HepG2 (cell line): ENCODE data around the gene EPB41L1. TPM values are rescaled to one million over a fixed set of nuclear protein-coding genes. Genes with fewer than 3 reads are reported as not detected.
A peak's percentile ranks its signal among the peaks of the same experiment; 100 is the strongest.

ENCODE experiments used
- AKNA ChIP-seq: sonication (generic); formaldehyde crosslinking; IDR thresholded peaks from 2 replicates; pipeline ENCODE4 v1.4.0; 2020; ENCODE audit warnings: missing genetic modification reagents, borderline replicate concordance
- CAMTA2 ChIP-seq: sonication (generic); formaldehyde crosslinking; IDR thresholded peaks from 2 replicates; pipeline ENCODE4 v1.4.0; 2020; ENCODE audit warnings: mild to moderate bottlenecking, missing genetic modification reagents, borderline replicate concordance
- FOXM1 ChIP-seq: sonication (generic); formaldehyde crosslinking; IDR thresholded peaks from 2 replicates; pipeline ENCODE4 v1.5.0; 2020; ENCODE audit warnings: missing genetic modification reagents
- FOXO4 ChIP-seq: sonication (generic); formaldehyde crosslinking; conservative IDR thresholded peaks from 2 replicates; pipeline ENCODE4 v1.8.1; 2023; ENCODE audit warnings: missing genetic modification reagents
- GATA4 ChIP-seq: sonication (generic); IDR thresholded peaks from 2 replicates; pipeline ENCODE4 v1.6.1; 2016; ENCODE audit warnings: antibody characterized with exemption, low read depth, borderline replicate concordance
- NFRKB ChIP-seq: fragments of 450-650 bp; IDR thresholded peaks from 2 replicates; pipeline ENCODE4 v1.6.1; 2017
- NKX3-1 ChIP-seq: sonication (generic); formaldehyde crosslinking; IDR thresholded peaks from 2 replicates; pipeline ENCODE4 v1.5.0; 2020; ENCODE audit warnings: missing genetic modification reagents
- SMC3 ChIP-seq: IDR thresholded peaks from 2 replicates; pipeline ENCODE4 v1.6.1; 2011; ENCODE audit warnings: low read length, improper control_type of control experiment
- SP140L ChIP-seq: sonication (generic); formaldehyde crosslinking; IDR thresholded peaks from 2 replicates; pipeline ENCODE4 v1.4.0; 2020; ENCODE audit warnings: missing genetic modification reagents, borderline replicate concordance
- TFAP4 ChIP-seq: sonication (generic); IDR thresholded peaks from 2 replicates; pipeline ENCODE4 v1.6.1; 2016; ENCODE audit warnings: low read depth, borderline replicate concordance
- TFE3 ChIP-seq: IDR thresholded peaks from 2 replicates; pipeline ENCODE4 v1.6.1; 2016
- ZNF33A ChIP-seq: sonication (generic); formaldehyde crosslinking; IDR thresholded peaks from 2 replicates; pipeline ENCODE4 v1.5.1; 2020; ENCODE audit warnings: missing genetic modification reagents, mild to moderate bottlenecking, moderate library complexity, borderline replicate concordance
- ZNF775 ChIP-seq: sonication (generic); formaldehyde crosslinking; IDR thresholded peaks from 2 replicates; pipeline ENCODE4 v1.4.0; 2020; ENCODE audit warnings: missing genetic modification reagents, mild to moderate bottlenecking, moderate library complexity, borderline replicate concordance
- polyA plus RNA-seq, 8 experiments: library from polyadenylated mRNA; depleted of rRNA in 3 of 8; stranded (reverse) in 7 of 8; unstranded in 1 of 8; fragments of >200 nt; fragmentation: Illumina TruSeq in 4 of 8; extraction: Trizol in 4 of 8; gene quantifications; 2 replicates each; pipeline versions ENCODE4 v1.2.1 to v1.2.3, GENCODE V29; 2011 to 2016; ENCODE audit warnings: low read depth in 4 of 8, missing spikeins in 1 of 8, mixed read lengths in 1 of 8; ENCODE audit not compliant: insufficient read depth in 1 of 8
- total RNA-seq, 5 experiments: library from RNA; depleted of rRNA; stranded (reverse); fragments of >200 nt; fragmentation: Illumina TruSeq; extraction: Trizol; gene quantifications; 2 replicates each; pipeline ENCODE4 v1.2.3, GENCODE V29; 2016; ENCODE audit warnings: low read depth in 1 of 5
- TF ChIP-seq, protein P1 (sequence below): IDR thresholded peaks from 2 replicates; pipeline ENCODE4 v1.6.1; 2016; ENCODE audit warnings: low read depth, borderline replicate concordance
- TF ChIP-seq, protein P2 (sequence below): sonication (generic); formaldehyde crosslinking; IDR thresholded peaks from 2 replicates; pipeline ENCODE4 v1.4.0; 2020; ENCODE audit warnings: missing genetic modification reagents

The EPB41L1 gene
- total and polyA plus RNA-seq, 2 of the 13 experiments (the other 11 are each of a cell fraction or from before 2014, with no cell fraction given), result 16.7 to 39.0 TPM

- TF ChIP-seq TFE3 (CRISPR knock-in tag), result peak; percentile 93
- TF ChIP-seq GATA4, result 0 out of 2 replicates have a peak, but pooled peaks have one; percentile 63
- TF ChIP-seq FOXM1 (CRISPR knock-in tag), result no peak; the same call in 1 of the 2 replicates
- peak; percentile 79 for TF ChIP-seq CAMTA2
- peak; percentile 86 for TF ChIP-seq NKX3-1 (CRISPR knock-in tag)
- TF ChIP-seq AKNA (CRISPR knock-in tag), result no peak; the same call in 1 of the 2 replicates
- TF ChIP-seq ZNF33A (CRISPR knock-in tag), result 0 out of 2 replicates have a peak, but pooled peaks have one; percentile 65
- TF ChIP-seq FOXO4 (CRISPR knock-in tag), result 0 out of 2 replicates have a peak, but pooled peaks have one; percentile 98
- peak; percentile 50; the same call in 1 of the 2 replicates for TF ChIP-seq TFAP4
- TF ChIP-seq, protein P1, sequence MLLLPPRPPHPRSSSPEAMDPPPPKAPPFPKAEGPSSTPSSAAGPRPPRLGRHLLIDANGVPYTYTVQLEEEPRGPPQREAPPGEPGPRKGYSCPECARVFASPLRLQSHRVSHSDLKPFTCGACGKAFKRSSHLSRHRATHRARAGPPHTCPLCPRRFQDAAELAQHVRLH, result peak; percentile 99
- no peak for TF ChIP-seq NFRKB
- peak; percentile 96; the same call in 1 of the 2 replicates for TF ChIP-seq SP140L (CRISPR knock-in tag)
- TF ChIP-seq ZNF775 (CRISPR knock-in tag), result no peak; the same call in 1 of the 2 replicates
- TF ChIP-seq, protein P2, sequence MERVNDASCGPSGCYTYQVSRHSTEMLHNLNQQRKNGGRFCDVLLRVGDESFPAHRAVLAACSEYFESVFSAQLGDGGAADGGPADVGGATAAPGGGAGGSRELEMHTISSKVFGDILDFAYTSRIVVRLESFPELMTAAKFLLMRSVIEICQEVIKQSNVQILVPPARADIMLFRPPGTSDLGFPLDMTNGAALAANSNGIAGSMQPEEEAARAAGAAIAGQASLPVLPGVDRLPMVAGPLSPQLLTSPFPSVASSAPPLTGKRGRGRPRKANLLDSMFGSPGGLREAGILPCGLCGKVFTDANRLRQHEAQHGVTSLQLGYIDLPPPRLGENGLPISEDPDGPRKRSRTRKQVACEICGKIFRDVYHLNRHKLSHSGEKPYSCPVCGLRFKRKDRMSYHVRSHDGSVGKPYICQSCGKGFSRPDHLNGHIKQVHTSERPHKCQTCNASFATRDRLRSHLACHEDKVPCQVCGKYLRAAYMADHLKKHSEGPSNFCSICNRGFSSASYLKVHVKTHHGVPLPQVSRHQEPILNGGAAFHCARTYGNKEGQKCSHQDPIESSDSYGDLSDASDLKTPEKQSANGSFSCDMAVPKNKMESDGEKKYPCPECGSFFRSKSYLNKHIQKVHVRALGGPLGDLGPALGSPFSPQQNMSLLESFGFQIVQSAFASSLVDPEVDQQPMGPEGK (CRISPR knock-in tag), result peak; percentile 86
- TF ChIP-seq SMC3, result no peak
Observed at GRCh38 chr20:36235892-36236785, 81.6 kb downstream of the EPB41L1 start, which contains the start of gene AAR2 (continued).
